KMS-11 (cell line): ENCODE results near the gene MEGF11.

ENCODE experiments used
- H2AFZ ChIP-seq: fragments of 200-600 bp; sonication (generic); 2 replicates; pipeline ENCODE4 v1.6.1; 2016; ENCODE audit warnings: antibody characterized with exemption, mixed run types, low read depth
- H3K27ac ChIP-seq: fragments of 200-600 bp; sonication (generic); 2 replicates; pipeline ENCODE4 v1.6.1; 2016; ENCODE audit warnings: mild to moderate bottlenecking, mixed run types
- H3K27me3 ChIP-seq: fragments of 200-600 bp; sonication (generic); 2 replicates; pipeline ENCODE4 v1.6.1; 2017; ENCODE audit warnings: mild to moderate bottlenecking, low read depth, mixed run types, moderate library complexity; ENCODE audit not compliant: insufficient read depth
- H3K36me3 ChIP-seq: fragments of 200-600 bp; sonication (generic); 2 replicates; pipeline ENCODE4 v1.6.1; 2017; ENCODE audit warnings: mild to moderate bottlenecking, mixed run types; ENCODE audit not compliant: insufficient read depth
- H3K4me1 ChIP-seq: fragments of 200-600 bp; sonication (generic); 2 replicates; pipeline ENCODE4 v1.6.1; 2016; ENCODE audit warnings: mild to moderate bottlenecking, low read depth, mixed run types; ENCODE audit not compliant: poor library complexity, severe bottlenecking
- H3K4me2 ChIP-seq: fragments of 200-600 bp; sonication (generic); 2 replicates; pipeline ENCODE4 v1.7.0; 2016; ENCODE audit warnings: mild to moderate bottlenecking, mixed run types
- H3K4me3 ChIP-seq: fragments of 200-600 bp; sonication (generic); IDR thresholded peaks from 2 replicates; pipeline ENCODE4 v1.6.1; 2017; ENCODE audit warnings: low read depth, low read length, mixed read lengths; ENCODE audit not compliant: insufficient read depth
- H3K79me2 ChIP-seq: fragments of 200-600 bp; sonication (generic); 2 replicates; pipeline ENCODE4 v1.6.1; 2016; ENCODE audit warnings: low read depth, mixed run types; ENCODE audit not compliant: insufficient read depth
- H3K9ac ChIP-seq: fragments of 200-600 bp; sonication (generic); 2 replicates; pipeline ENCODE4 v1.6.1; 2016; ENCODE audit warnings: mild to moderate bottlenecking, mixed run types
- H4K20me1 ChIP-seq: fragments of 200-600 bp; sonication (generic); 2 replicates; pipeline ENCODE4 v1.6.1; 2016; ENCODE audit warnings: mild to moderate bottlenecking, mixed run types; ENCODE audit not compliant: insufficient read depth
- CTCF ChIP-seq: fragments of 200-600 bp; sonication (generic); conservative IDR thresholded peaks from 2 replicates; pipeline ENCODE4 v1.6.1; 2017; ENCODE audit warnings: low read depth, mild to moderate bottlenecking, antibody characterized with exemption, low read length, moderate library complexity, mixed read lengths

MEGF11 gene

DNA sequence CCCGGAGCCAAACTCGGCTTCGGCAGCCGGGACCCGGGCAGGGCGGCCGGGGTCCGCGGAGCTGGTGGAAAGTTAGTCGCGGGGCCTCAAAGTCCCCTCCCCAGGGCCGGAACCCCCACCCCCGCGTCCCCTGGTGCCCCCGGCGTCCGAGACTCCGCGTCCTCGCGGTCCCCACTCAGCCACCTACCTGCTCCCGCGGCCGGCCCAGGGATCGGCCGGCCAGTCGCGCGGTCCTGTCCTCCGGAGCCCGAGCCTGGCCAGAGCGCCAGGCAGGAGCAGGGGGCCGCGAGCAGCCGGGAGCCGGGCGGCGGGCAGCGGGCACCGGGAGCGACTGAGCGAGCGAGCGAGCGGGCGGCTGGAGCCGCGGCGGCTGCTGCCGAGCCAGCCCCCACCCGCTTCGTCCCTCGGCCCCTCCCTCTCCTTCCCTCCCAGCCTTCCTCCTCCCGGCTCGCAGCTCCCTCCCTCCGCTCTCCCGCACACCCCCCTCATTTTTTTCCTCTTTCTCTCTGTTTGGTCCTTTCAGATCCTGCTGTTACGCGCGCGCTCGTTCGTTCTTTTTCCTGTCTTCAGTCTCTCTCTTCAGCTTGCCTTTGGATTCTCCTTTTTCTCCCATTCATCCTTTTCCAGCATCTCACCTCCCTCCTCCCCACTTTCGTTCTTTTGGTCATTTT, at the start of gene MEGF11:
TSS of gene MEGF11 (minus strand) at position 333 of the 671 bp plus-strand sequence. CDS start 125,347 bp downstream, outside the sequence.
- Histone ChIP-seq H3K9ac (peak within 1 kb of the TSS; percentile 15; the same call in 1 of the 2 replicates), H4K20me1 (no peaks in the 10 kb centered on the region), H2AFZ (peak within 1 kb of the TSS; percentile 92), H3K4me1 (no peaks in the 10 kb centered on the region), H3K27ac (no peak within 1 kb of the TSS), H3K4me3 (no peak within 1 kb of the TSS), H3K79me2 (no peaks in the 10 kb centered on the region), H3K4me2 (peak within 1 kb of the TSS; percentile 94), H3K27me3 (peaks cover 19% of the 10 kb centered on the region), H3K36me3 (no peaks in the 10 kb centered on the region)
- no peak for TF ChIP-seq CTCF

GRCh38 chr15:66302489-66303278, 49.1 kb upstream of the MEGF11 start:
- no peak overlapping the region for H3K9ac ChIP-seq
- no peaks in the 10 kb centered on the region for H3K36me3 ChIP-seq
- no peaks in the 10 kb centered on the region for H3K79me2 ChIP-seq
- no peak overlapping the region for H3K4me3 ChIP-seq
- H3K27me3 ChIP-seq = no peaks in the 10 kb centered on the region
- no peak overlapping the region for H3K27ac ChIP-seq
- TF ChIP-seq CTCF = no peak
- H3K4me2 ChIP-seq = no peak overlapping the region
- H4K20me1 ChIP-seq = no peaks in the 10 kb centered on the region
- no peaks in the 10 kb centered on the region for H3K4me1 ChIP-seq
- H2AFZ ChIP-seq = no peak overlapping the region

DNA sequence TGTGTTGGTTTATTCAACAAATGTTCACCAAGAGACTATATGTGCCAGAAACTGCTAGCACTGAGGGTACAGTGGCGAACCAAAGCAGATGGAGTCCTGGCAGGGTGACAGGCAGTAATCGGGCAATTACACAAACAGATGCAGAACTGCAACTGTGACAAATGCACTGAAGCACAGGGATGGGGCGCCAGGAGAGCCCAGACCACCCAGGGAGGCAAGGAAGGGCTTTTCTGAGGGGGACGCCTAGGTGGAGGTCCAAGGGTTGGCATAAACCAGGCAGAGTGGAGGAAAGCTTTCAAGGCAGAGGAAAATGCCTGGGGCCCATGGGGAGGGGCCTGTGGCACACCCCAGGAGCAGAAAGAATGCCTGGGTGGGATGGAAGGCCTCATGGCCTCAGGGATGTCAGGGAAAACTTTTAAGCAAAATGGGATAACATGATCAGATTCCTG, 45.3 kb upstream of the MEGF11 start:
- no peak overlapping the region for H2AFZ ChIP-seq
- peaks cover 12% of the 10 kb centered on the region for H3K4me1 ChIP-seq
- no peak overlapping the region for H3K4me3 ChIP-seq
- no peaks in the 10 kb centered on the region for H3K27me3 ChIP-seq
- H3K36me3 ChIP-seq = no peaks in the 10 kb centered on the region
- no peaks in the 10 kb centered on the region for H4K20me1 ChIP-seq
- no peak overlapping the region for H3K4me2 ChIP-seq
- no peak overlapping the region for H3K27ac ChIP-seq
- no peak for TF ChIP-seq CTCF
- H3K9ac ChIP-seq = no peak overlapping the region
- peaks cover 28% of the 10 kb centered on the region for H3K79me2 ChIP-seq

DNA sequence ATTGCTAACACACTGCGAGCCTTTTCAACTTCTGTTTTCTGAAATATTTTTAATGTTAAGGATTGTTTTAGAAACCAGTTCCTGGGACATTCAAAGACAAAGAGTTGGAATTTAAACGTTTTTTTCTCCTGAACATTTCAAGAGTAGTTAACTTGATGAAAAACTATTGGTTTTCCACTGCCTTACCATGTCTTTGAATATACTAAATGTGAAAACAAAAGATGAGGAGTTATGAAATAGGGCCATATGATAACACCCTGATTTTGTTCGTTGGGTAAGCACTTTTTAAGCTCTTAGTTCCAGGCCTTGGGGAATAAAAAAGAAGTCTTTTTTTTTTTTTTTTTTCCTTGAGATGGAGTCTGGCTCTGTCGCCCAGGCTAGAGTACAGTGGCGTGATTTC, 42.6 kb upstream of the MEGF11 start:
- H3K27me3 ChIP-seq = no peaks in the 10 kb centered on the region
- no peak overlapping the region for H2AFZ ChIP-seq
- H3K4me1 ChIP-seq = peaks cover 25% of the 10 kb centered on the region
- H3K79me2 ChIP-seq = peaks cover 28% of the 10 kb centered on the region
- peak overlapping the region; percentile 89; the same call in 1 of the 2 replicates for H3K4me2 ChIP-seq
- no peaks in the 10 kb centered on the region for H3K36me3 ChIP-seq
- TF ChIP-seq CTCF = no peak
- H4K20me1 ChIP-seq = no peaks in the 10 kb centered on the region
- H3K4me3 ChIP-seq = no peak overlapping the region
- H3K9ac ChIP-seq = no peak overlapping the region
- no peak overlapping the region for H3K27ac ChIP-seq
